ENCODE results near the gene CCL13.

CCL13 gene

DNA sequence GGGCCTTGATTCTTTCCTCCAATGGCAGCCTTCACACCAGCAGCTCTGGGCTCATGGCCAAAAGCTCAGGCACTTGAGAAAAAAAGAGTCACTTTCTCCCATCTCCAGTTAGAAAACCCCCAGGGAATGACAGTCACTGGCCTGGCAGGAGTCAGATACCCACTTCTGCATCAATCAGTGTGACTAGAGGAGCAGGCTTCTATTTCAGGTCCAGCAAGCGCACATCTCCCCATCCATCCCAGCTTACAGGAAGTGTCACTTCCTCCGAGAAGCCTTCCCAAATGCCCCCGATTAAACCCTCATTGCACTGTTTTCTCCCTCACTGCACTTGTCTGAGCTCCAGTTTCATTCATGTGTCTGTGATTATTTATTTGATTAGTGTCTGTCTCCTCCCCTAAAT lies 37.1 kb downstream of the CCL13 start:
- Histone ChIP-seq H3K9ac (no peak overlapping the region), H3K9me3 (replicated peaks in 1 of 11) (no peaks in the 10 kb centered on the region), H4K20me1 (no peaks in the 10 kb centered on the region), H3K27ac (no peak overlapping the region; a peak in 1 of 22 replicates), H3K27me3 (no peaks in the 10 kb centered on the region), H3K4me1 (peaks cover 44 to 76% (median 64%) of the 10 kb centered on the region in 10 experiments), H3K4me3 (no peak overlapping the region), H3K4me2 (peak overlapping the region; percentile 61 to 78 (median 74)), H3K36me3 (no peaks in the 10 kb centered on the region)
- no peak for TF ChIP-seq Cebpa-rat (IDR thresholded peaks at IDR 0.05)

DNA sequence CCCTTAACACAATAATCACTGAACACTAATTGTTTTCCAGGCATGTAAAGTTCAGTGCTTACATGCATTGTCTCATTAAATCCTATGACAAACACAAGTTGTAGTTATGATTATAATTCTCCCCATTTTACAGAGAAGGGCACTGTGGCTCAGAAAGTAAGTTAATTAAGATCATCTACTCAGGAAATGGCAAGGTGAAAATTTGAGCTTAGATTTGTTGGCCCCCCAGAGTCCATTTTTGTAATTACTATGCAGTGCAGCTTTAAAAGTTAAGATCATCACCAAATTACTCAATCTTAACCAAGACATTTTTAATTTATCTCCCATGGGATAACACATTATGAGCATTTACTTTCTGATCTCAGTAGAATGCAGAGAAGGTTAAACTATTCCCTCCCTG lies 41.0 kb downstream of the CCL13 start:
- no peaks in the 10 kb centered on the region for H4K20me1 ChIP-seq
- no peak overlapping the region for H3K27ac ChIP-seq
- H3K9me3 ChIP-seq (replicated peaks in 1 of 11) = no peaks in the 10 kb centered on the region
- H3K4me2 ChIP-seq = peak overlapping the region in 3 of 11 experiments; percentile 25 to 79 (median 74); a peak in 3 of 22 replicates
- H3K4me3 ChIP-seq = no peak overlapping the region
- no peaks in the 10 kb centered on the region for H3K27me3 ChIP-seq
- no peak for TF ChIP-seq Cebpa-rat (IDR thresholded peaks at IDR 0.05)
- H3K9ac ChIP-seq = no peak overlapping the region
- H3K4me1 ChIP-seq = peaks cover 47 to 80% (median 57%) of the 10 kb centered on the region in 10 experiments
- no peaks in the 10 kb centered on the region for H3K36me3 ChIP-seq

DNA sequence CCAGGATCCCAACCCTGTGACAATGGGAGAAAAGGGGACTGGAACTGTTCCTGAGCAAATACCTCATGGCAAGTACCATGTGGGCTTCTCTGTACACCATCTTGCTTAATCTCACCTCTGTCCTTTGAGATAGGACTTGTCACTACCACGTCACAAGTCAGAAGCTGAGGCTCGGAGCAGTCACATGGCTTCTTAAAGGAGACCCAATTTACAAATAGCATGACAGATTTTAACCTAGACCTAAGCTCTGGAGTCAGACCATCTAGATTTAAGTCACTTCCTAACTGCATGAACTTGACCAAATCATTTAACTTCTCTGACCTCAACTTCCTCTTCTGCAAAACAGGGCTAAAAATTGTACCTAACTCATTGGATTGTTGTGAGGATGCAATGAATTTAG lies 42.7 kb downstream of the CCL13 start:
- H3K4me3 ChIP-seq = no peak overlapping the region
- peak overlapping the region; percentile 53 to 82 (median 66) for H3K4me2 ChIP-seq
- peak overlapping the region in 4 of 11 experiments; percentile 6 to 52 (median 24); a peak in 5 of 22 replicates for H3K9ac ChIP-seq
- peak overlapping the region in 10 of 11 experiments; percentile 21 to 75 (median 56); a peak in 16 of 22 replicates for H3K27ac ChIP-seq
- no peak for TF ChIP-seq Cebpa-rat (IDR thresholded peaks at IDR 0.05)
- H3K36me3 ChIP-seq = no peaks in the 10 kb centered on the region
- H3K27me3 ChIP-seq = no peaks in the 10 kb centered on the region
- H3K4me1 ChIP-seq = peaks cover 31 to 73% (median 40%) of the 10 kb centered on the region in 10 experiments
- H3K9me3 ChIP-seq (replicated peaks in 1 of 11) = no peaks in the 10 kb centered on the region
- H4K20me1 ChIP-seq = no peaks in the 10 kb centered on the region

GRCh38 chr17:34399725-34400124 lies 43.4 kb downstream of the CCL13 start:
- Histone ChIP-seq H3K36me3 (no peaks in the 10 kb centered on the region), H3K4me2 (peak overlapping the region; percentile 53 to 82 (median 66); a peak in 20 of 22 replicates), H4K20me1 (no peaks in the 10 kb centered on the region), H3K27ac (peak overlapping the region in 3 of 11 experiments; percentile 19 to 74 (median 67); a peak in 3 of 22 replicates), H3K27me3 (no peaks in the 10 kb centered on the region), H3K4me3 (no peak overlapping the region), H3K4me1 (peaks cover 30 to 65% (median 35%) of the 10 kb centered on the region in 10 experiments), H3K9ac (no peak overlapping the region), H3K9me3 (replicated peaks in 1 of 11) (no peaks in the 10 kb centered on the region)
- no peak for TF ChIP-seq Cebpa-rat (IDR thresholded peaks at IDR 0.05)

- H3K4me2 ChIP-seq = peak overlapping the region in 8 of 11 experiments; percentile 4 to 82 (median 50); a peak in 11 of 22 replicates
- no peak overlapping the region for H3K27ac ChIP-seq
- H3K4me1 ChIP-seq = peaks cover 30 to 63% (median 35%) of the 10 kb centered on the region in 10 experiments
- H3K9ac ChIP-seq = no peak overlapping the region
- no peak for TF ChIP-seq Cebpa-rat (IDR thresholded peaks at IDR 0.05)
- H3K27me3 ChIP-seq = no peaks in the 10 kb centered on the region
- H4K20me1 ChIP-seq = no peaks in the 10 kb centered on the region
- no peaks in the 10 kb centered on the region for H3K36me3 ChIP-seq
- H3K4me3 ChIP-seq = no peak overlapping the region
- no peaks in the 10 kb centered on the region for H3K9me3 ChIP-seq (replicated peaks in 1 of 11)
These were observed 44.1 kb downstream of the CCL13 start for GRCh38 chr17:34400301-34400931.

DNA sequence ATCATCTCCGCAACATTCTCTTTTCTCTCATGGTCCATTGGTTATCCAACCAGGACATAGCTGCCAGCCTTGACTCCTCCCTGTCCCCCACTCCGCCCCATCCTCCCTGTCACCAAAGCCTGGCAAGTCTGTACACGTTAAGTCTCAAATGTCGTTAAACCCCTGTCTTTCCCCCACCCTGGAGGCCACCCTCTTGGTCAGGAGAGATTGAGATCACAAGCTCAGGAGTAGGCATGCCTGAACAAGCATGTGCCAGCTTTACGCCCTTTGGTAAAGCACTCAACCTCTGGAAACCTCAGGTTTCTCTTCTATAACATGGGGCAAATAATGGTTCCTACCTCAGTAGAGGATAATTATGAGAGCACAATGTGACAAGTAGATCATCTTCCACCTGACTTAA lies 44.9 kb downstream of the CCL13 start:
- Histone ChIP-seq H3K4me3 (no peak overlapping the region), H3K4me2 (peak overlapping the region in 2 of 11 experiments; percentile 43 to 74; a peak in 1 of 22 replicates), H3K36me3 (no peaks in the 10 kb centered on the region), H3K27me3 (no peaks in the 10 kb centered on the region), H3K9me3 (replicated peaks in 1 of 11) (no peaks in the 10 kb centered on the region), H4K20me1 (no peaks in the 10 kb centered on the region), H3K4me1 (peaks cover 30 to 69% (median 35%) of the 10 kb centered on the region in 10 experiments), H3K9ac (no peak overlapping the region), H3K27ac (no peak overlapping the region)
- no peak for TF ChIP-seq Cebpa-rat (IDR thresholded peaks at IDR 0.05)

DNA sequence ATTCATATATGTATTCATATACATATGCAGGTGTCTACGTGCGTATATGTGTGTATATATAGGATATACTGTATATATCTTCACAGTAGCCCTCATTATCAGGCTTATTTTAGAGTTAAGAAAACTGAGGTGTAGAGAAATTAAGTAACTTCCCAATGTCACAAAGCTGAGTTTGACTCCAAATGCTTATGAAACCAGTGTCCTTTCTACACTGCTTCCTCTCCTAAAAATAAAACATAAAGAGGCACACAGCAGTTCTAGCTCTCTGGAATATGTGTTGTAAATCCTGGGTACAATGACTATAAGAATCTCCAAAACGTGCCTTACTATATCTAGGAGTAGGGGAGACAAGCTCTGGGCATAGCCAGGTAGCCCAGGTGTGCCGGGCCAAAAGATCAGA lies 46.7 kb downstream of the CCL13 start:
- Histone ChIP-seq H3K4me2 (peak overlapping the region in 4 of 11 experiments; percentile 37 to 61 (median 48); a peak in 8 of 22 replicates), H4K20me1 (no peaks in the 10 kb centered on the region), H3K36me3 (no peaks in the 10 kb centered on the region), H3K9me3 (replicated peaks in 1 of 11) (no peaks in the 10 kb centered on the region), H3K27ac (no peak overlapping the region), H3K4me1 (peaks cover 23 to 65% (median 27%) of the 10 kb centered on the region in 10 experiments), H3K4me3 (no peak overlapping the region), H3K27me3 (no peaks in the 10 kb centered on the region), H3K9ac (no peak overlapping the region)
- no peak for TF ChIP-seq Cebpa-rat (IDR thresholded peaks at IDR 0.05)

- H3K9ac ChIP-seq = no peak overlapping the region
- peaks cover 0 to 33% (median 0%) of the 10 kb centered on the region in 10 experiments; a peak in 7 of 20 replicates for H3K4me1 ChIP-seq
- no peak for TF ChIP-seq Cebpa-rat (IDR thresholded peaks at IDR 0.05)
These were observed 49.9 kb downstream of the CCL13 start for GRCh38 chr17:34406226-34406625.

More at GRCh38 chr17:34406226-34406625, 49.9 kb downstream of the CCL13 start:
- Histone ChIP-seq H3K27me3 (no peaks in the 10 kb centered on the region), H4K20me1 (no peaks in the 10 kb centered on the region), H3K36me3 (no peaks in the 10 kb centered on the region), H3K9me3 (replicated peaks in 1 of 11) (no peaks in the 10 kb centered on the region), H3K4me3 (no peak overlapping the region), H3K27ac (no peak overlapping the region), H3K4me2 (peak overlapping the region in 2 of 11 experiments; percentile 22 to 50; a peak in 3 of 22 replicates)

Measured in BLaER1 treated with 17β-estradiol and CSF1 and Interleukin-3, amounts not matched to agents 10 nM and 100 nM (cell line).